Measurements from ENCODE around the gene USP36. TPM values are rescaled to one million over a fixed set of nuclear protein-coding genes. Genes with fewer than 3 reads are reported as not detected.

The USP36 gene
- total RNA-seq, 2 experiments from 2014 or later: 47.2 to 144 TPM

GRCh38 chr17:78838574-78839005 lies 2.0 kb downstream of the USP36 start:
- peak overlapping the region; percentile 84 for H3K4me3 ChIP-seq (ENCODE audit: low read depth, low read length, poor library complexity, severe bottlenecking)
- POLR2A ChIA-PET: interaction anchor here (1.2 kb wide), 1 partner anchor 19 kb away, joined by 3 read pairs; no protein-coding TSS in a partner anchor
- DNase-seq (ENCODE audit: low spot score): no peak
- H3K9me2 ChIP-seq (ENCODE audit: insufficient read depth, low read length): no peaks in the 10 kb centered on the region
- H3K27ac ChIP-seq (ENCODE audit: low read depth, low read length, poor library complexity, severe bottlenecking): no peak overlapping the region
- H2AFZ ChIP-seq (ENCODE audit: low read length): no peak overlapping the region
- no TSS peak for BruUV-seq (replicated peaks)
- peak overlapping the region; percentile 89 for H3K4me2 ChIP-seq (ENCODE audit: low read length)
- CTCF ChIA-PET (ENCODE audit: unreplicated experiment): no interaction called here
- peaks cover 40% of the 10 kb centered on the region for H3K79me2 ChIP-seq (ENCODE audit: insufficient read depth, low read depth, low read length)
- H3K4me1 ChIP-seq (ENCODE audit: insufficient read depth, low read length, poor library complexity, severe bottlenecking): peaks cover 28% of the 10 kb centered on the region
- peaks cover 22% of the 10 kb centered on the region; the same call in 1 of the 2 replicates for H4K20me1 ChIP-seq (ENCODE audit: insufficient read depth, low read length)
- H3K9me3 ChIP-seq (ENCODE audit: low read length): no peaks in the 10 kb centered on the region
- H3K36me3 ChIP-seq (ENCODE audit: insufficient read depth, low read length): peaks cover 53% of the 10 kb centered on the region
- intact Hi-C loops (cut with micrococcal nuclease; ENCODE audit: unreplicated experiment): no loop called here
- no peak for TF ChIP-seq CTCF (conservative IDR thresholded peaks at IDR 0.05; ENCODE audit: low read length)
- TF ChIP-seq EZH2phosphoT487 (IDR thresholded peaks at IDR 0.05; ENCODE audit: borderline replicate concordance, low read depth, low read length): no peak

- H3K36me3 ChIP-seq (ENCODE audit: insufficient read depth, low read length): peaks cover 74% of the 10 kb centered on the region
- intact Hi-C loops (cut with micrococcal nuclease; ENCODE audit: unreplicated experiment): no loop called here
- no peaks in the 10 kb centered on the region for H3K9me3 ChIP-seq (ENCODE audit: low read length)
- no peak for TF ChIP-seq CTCF (conservative IDR thresholded peaks at IDR 0.05; ENCODE audit: low read length)
- no peak for TF ChIP-seq EZH2phosphoT487 (IDR thresholded peaks at IDR 0.05; ENCODE audit: borderline replicate concordance, low read depth, low read length)
- H3K4me3 ChIP-seq (ENCODE audit: low read depth, low read length, poor library complexity, severe bottlenecking): no peak overlapping the region
- ChIA-PET CTCF (ENCODE audit: unreplicated experiment) (no interaction called here), POLR2A (no interaction called here)
- peaks cover 14% of the 10 kb centered on the region for H3K4me1 ChIP-seq (ENCODE audit: insufficient read depth, low read length, poor library complexity, severe bottlenecking)
- no peaks in the 10 kb centered on the region for H3K9me2 ChIP-seq (ENCODE audit: insufficient read depth, low read length)
- H3K79me2 ChIP-seq (ENCODE audit: insufficient read depth, low read depth, low read length): peaks cover 40% of the 10 kb centered on the region
- peaks cover 22% of the 10 kb centered on the region; the same call in 1 of the 2 replicates for H4K20me1 ChIP-seq (ENCODE audit: insufficient read depth, low read length)
- no peak for DNase-seq (ENCODE audit: low spot score)
- H2AFZ ChIP-seq (ENCODE audit: low read length): no peak overlapping the region
- H3K27ac ChIP-seq (ENCODE audit: low read depth, low read length, poor library complexity, severe bottlenecking): no peak overlapping the region
- no peak overlapping the region for H3K4me2 ChIP-seq (ENCODE audit: low read length)
- no TSS peak for BruUV-seq (replicated peaks)
Measured at GRCh38 chr17:78836420-78837021, 4.1 kb downstream of the USP36 start.

GRCh38 chr17:78834571-78834970 lies 6.0 kb downstream of the USP36 start:
- ChIA-PET POLR2A (no interaction called here), CTCF (ENCODE audit: unreplicated experiment) (no interaction called here)
- DNase-seq (ENCODE audit: low spot score): no peak
- H3K9me2 ChIP-seq (ENCODE audit: insufficient read depth, low read length): no peaks in the 10 kb centered on the region
- H3K4me2 ChIP-seq (ENCODE audit: low read length): no peak overlapping the region
- intact Hi-C loops (cut with micrococcal nuclease; ENCODE audit: unreplicated experiment): no loop called here
- BruUV-seq (replicated peaks): no TSS peak
- peaks cover 12% of the 10 kb centered on the region for H3K4me1 ChIP-seq (ENCODE audit: insufficient read depth, low read length, poor library complexity, severe bottlenecking)
- no peak overlapping the region for H2AFZ ChIP-seq (ENCODE audit: low read length)
- H3K36me3 ChIP-seq (ENCODE audit: insufficient read depth, low read length): peaks cover 91% of the 10 kb centered on the region
- TF ChIP-seq CTCF (conservative IDR thresholded peaks at IDR 0.05; ENCODE audit: low read length) (no peak), EZH2phosphoT487 (IDR thresholded peaks at IDR 0.05; ENCODE audit: borderline replicate concordance, low read depth, low read length) (no peak)
- no peak overlapping the region for H3K4me3 ChIP-seq (ENCODE audit: low read depth, low read length, poor library complexity, severe bottlenecking)
- H3K79me2 ChIP-seq (ENCODE audit: insufficient read depth, low read depth, low read length): peaks cover 37% of the 10 kb centered on the region
- peaks cover 28% of the 10 kb centered on the region; the same call in 1 of the 2 replicates for H4K20me1 ChIP-seq (ENCODE audit: insufficient read depth, low read length)
- H3K9me3 ChIP-seq (ENCODE audit: low read length): no peaks in the 10 kb centered on the region
- H3K27ac ChIP-seq (ENCODE audit: low read depth, low read length, poor library complexity, severe bottlenecking): no peak overlapping the region

All from OCI-LY7 (cell line).